GM18502 (cell line): ENCODE results near the gene LRATD1.
"Not testable (repeated sequence)": the region's sequence is repeated elsewhere in the genome, so short reads cannot be mapped to it uniquely, and the experiment has no call there.

Experiments used
- ATAC-seq: cut with Tn5 transposase; IDR thresholded peaks from one replicate; pipeline ENCODE4 v1.9.1; 2021; ENCODE audit warnings: mild to moderate bottlenecking; ENCODE audit not compliant: unreplicated experiment, poor library complexity

LRATD1 gene, protein sequence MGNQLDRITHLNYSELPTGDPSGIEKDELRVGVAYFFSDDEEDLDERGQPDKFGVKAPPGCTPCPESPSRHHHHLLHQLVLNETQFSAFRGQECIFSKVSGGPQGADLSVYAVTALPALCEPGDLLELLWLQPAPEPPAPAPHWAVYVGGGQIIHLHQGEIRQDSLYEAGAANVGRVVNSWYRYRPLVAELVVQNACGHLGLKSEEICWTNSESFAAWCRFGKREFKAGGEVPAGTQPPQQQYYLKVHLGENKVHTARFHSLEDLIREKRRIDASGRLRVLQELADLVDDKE

DNA sequence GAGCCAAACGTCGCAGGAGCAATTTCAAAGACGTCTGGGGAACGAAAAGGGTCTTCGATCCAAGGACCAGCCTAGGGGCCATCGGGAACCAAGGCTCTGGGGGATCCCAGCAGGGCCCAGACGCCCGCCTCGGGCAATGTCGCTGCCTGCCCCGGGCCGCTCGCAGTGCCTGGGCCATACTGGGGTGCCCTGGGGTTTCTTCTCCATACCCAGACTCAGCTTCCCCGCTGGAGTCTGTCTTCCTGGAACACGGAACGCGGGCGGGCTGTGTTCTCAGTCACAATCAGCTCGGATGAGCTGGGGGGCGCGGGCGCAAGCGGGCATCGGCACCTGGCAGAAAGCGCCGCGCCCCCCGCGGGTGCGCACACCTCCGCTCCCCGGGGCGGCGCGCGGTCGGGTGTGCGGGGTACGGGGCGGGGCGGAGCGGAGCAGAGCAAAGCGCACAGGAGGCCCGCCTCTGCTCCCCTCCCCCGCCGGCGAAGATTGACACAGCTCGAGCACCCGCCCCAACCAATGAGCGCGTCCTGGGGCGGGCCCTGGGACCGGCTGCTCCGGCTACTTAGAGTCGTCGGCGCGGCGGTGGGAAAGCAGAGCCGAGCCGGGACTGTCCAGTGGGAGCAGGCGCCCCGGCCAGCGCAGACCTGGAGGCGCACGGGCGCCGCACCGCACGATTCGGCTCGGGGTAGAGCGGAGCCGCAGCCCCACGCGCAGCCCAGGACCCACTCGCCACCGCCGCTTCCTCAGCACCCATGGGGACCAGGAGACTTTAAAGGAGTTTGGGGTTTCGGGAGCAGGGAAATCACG lies at the start of gene LRATD1:
Gene LRATD1, plus strand, starts transcription at position 585 of the 804 bp plus-strand sequence. CDS start 1,263 bp downstream, outside the sequence.
- ATAC-seq, result no peak

DNA sequence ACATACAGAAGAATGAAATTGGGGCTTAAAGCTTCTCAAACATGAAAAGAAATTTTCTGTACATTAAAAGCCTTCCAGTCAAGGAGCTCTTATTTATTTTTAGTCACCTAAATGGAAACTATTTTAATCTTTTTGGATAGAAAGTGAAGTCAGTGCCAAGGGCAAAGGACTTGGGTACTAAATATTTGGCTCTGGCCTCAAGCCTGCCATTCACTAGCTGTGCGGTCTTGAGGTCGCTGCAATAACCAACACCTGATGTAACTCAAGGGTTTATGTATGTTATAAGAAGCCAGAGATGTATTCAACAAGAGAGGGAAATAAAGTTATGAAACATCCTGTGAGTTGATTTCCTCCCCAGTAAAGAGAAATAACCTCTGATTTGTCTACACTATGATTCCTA lies 49.5 kb upstream of the LRATD1 start:
- no peak for ATAC-seq

DNA sequence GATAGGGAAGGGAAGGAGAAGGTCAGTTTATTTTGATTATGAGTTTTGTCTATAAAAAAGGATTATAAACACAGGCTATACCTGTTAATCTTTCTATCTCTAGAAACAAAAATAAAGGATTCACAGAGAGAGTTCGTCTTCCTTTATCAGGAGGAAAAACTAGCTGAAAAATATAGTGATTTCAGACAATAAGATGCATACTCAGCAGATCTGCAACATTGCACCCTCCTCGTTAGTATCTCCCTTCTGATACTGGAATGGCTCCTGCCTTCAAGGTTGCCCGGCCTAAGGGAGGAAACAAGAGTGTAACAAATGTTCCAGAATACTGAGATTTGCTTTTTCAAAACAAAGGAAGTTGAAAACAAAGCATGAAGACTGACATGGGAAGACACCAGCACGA lies 48.7 kb upstream of the LRATD1 start:
- ATAC-seq, result no peak

DNA sequence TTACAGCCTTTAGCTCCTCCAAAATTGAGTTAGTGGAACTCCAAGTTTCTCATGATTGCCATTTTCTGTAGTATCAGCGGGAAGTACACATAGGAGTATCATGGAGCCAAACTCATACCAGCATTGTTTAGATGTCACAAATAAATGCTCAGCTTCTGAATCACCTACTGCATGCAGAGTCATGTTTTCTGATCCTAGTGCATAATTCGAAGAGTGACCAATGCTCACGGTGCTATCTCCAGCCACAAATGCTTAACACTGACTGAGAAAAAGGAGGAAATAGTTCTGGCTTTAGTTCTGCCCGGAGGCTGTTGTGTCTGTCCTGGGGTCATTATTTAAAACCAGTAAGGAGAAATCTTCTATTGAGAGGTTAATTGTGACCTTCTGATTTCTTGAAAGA lies 45.4 kb upstream of the LRATD1 start:
- ATAC-seq, result no peak

DNA sequence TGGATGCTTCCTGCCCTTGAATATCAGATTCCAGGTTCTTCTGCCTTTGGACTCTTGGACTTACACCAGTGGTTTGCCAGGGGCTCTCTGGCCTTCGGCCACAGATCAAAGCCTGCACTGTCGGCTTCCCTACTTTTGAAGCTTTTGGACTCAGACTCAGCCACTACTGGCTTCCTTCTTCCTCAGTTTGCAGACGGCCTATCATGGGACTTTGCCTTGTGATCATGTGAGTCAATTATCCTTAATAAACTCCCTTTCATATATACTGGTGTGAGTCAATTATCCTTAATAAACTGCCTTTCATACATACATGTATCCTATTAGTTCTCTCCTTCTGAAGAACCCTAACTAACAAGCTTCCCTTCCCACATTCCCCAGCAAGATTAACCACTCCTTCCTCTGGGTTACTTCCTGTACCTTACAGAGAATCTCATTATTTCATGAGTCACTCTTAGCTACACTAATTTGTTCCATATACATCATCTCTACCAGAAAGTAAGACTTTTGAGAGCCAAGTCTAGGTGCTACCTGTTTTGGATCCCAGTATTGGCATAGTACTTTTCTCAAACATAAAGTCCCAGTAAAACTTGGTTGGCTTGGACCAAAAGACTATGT lies 31.3 kb upstream of the LRATD1 start:
- no peak for ATAC-seq

DNA sequence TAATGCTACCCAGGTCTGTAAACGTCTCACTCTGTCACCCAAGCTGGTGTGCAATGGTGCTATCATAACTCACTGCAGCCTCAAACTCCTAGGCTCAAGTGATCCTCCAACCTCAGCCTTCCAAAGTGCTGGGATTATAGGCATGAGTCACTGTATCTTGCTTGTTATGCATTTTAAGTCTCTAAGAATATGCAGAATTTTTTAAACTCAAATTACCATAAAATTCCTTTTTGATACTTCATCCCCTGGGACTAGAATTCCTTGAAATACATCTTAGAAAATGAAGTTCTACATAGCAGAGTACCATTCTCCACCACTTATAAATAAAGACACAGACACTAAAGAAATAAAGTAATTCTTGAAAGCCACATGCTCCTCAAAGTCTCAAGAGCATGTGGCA lies 30.2 kb upstream of the LRATD1 start:
- ATAC-seq, result no peak

DNA sequence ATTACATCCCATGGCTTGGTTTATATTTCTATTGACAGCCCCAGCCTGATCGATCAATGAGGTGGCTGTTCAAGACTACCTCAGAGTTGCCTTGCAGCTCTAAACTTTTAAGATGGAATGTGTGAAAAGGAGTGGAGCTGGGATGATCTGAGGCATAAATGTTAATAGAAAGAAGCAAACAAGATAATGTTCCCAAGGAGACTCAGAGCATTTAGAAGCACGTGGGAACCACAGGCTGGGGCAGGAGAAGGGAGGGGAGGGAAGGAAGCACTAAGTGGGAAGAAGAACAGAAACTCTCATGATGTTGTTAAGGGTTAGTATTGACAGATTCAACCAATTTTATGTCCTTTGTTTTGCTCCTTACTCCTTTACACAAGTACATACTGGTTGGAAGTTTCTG lies 28.8 kb upstream of the LRATD1 start:
- ATAC-seq, result no peak

DNA sequence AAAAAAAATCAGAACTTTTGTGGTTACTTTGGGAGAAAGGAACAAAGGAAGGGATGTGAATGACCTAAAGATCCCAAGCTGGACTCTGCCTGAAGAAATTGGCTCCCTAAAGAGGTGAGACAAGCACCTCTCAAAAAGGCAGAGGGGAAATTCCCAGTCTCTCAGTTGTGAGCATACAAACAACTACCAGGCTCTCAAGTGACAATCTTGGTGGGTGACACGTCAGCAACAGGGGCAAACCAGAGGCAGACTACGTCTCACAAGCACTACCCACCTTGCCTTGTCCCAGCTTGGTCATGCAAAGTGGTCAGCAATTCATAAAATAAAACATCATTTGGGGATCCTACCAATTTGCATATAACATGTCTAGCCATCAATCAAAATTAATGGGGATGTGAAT lies 24.3 kb upstream of the LRATD1 start:
- ATAC-seq, result no peak

DNA sequence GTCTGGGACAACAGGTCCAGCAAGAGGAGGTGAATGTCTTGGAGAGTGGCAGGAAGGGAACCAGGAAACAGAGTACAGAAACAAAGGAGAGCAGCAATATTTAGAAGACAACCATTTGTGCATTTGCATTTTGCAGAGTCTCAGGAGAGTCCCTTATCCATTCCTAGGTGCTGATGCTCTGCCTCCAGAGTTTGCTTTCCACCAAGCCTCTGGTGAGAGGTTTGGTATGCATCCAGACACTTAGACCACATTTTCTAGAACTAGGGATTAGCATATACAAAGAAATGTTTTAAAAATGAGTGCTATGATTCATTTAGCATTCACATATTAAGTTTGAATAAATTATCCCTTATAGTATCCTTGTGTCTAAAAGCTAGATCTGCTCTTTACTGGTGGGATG lies 18.5 kb upstream of the LRATD1 start:
- no peak for ATAC-seq

DNA sequence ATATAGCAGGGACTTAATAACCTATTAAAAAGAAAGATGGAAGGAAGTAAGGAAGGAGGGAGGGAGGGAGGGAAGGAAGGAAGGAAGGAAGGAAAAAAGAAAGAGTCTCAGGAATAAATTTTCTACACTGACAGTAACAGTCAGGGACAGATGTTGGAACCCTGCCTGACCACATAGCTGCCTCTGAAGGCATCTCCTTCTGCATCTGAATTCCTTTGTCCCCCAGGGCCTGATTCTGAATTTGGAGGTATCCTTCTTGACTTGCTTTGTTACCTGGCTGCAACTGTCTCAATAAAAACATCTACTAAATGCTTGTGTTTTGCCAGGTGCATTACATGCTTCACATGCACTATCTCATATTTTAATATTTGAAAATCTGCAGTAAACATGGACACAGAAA lies 17.4 kb upstream of the LRATD1 start:
- ATAC-seq, result no peak

DNA sequence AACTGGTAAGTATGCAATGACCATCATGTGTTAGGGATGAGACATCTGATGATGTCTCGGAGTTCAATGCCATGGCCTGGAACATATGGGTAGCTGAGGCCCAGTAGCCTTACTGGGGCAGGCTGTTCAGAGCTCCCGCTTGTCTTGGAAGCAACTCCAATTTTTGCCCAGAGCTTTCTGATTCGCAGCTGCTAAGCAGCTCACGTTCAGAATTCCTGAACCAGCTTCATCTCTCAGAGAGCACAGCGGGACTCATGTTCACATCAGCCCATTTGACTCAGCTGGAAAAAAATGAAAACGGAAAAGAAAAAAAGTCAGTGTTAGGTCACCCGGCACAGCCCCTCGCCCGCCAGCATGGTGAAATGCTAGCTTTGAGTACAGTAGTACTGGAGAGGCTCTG lies 16.8 kb upstream of the LRATD1 start:
- ATAC-seq, result no peak

DNA sequence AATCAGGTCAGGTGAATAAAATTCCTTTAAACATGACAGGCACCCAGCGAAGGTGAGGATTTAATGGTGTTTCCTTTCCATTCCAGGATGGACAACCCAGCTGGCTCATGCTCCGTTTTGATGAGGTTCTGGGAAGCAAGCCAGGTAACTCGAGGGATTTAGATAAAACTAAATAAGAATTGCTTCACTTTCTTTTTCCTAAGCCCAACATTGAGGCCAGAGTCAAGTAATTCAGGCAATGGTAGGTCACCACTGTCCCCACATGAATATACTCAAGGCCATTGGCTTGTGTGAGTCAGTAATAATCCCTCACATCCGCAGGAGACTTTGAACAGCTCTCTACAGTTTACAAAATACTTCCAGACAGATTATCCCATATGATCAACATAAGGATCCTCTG lies 16.2 kb upstream of the LRATD1 start:
- no peak for ATAC-seq

DNA sequence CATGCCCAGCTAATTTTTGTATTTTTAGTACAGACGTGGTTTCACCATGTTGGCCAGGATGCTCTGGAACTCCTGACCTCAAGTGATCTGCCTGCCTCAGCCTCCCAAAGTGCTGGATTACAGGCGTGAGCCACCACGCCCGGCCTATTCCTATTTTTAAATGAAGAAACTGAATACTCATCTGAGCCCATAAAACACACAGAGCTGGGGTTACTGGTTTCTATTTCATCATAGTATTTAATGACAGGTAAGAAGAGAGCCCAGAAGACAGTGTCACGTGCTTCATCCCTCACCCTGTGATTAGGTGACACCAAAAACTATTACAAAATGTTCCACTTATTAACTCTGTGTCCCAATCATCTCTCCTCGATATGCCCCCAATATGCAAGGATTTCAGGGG lies 15.6 kb upstream of the LRATD1 start:
- ATAC-seq, result no peak

DNA sequence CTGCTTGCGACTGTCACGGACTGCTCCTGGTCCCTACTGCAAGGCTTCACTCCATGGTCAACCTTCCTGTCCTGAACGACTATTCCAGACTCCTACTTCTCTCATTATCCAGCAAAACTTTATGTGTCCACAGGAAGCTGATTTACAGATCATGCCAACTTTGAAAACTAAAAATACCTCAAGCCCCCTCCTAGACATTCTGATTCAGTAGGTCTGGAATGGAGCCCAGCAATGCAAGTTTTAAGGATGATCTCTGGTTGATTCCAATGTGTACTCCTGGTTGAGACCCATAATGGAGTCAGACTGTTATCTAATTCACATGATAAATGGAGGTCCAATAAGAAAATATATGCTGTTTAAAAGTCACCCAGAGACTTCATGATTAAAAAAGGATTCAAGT lies 13.1 kb upstream of the LRATD1 start:
- ATAC-seq, result no peak

DNA sequence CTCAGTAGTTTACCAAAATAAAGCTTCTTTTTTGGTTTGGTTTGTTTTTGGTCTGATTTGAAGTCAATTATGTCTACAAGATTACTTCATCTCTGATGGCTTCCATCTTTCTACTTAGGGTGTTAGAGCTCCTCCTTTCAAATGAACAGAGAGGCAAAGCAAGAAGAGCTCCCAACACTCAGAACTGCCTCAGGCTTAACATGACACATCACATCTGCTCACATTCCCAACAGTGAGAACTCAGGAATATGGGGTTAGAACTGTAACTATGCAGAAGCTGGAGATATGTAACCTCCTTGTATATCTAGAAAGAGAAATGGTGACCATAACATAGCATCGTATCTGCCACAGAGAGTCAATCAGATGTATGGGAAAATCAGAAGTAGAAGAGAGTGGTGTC lies 11.4 kb upstream of the LRATD1 start:
- ATAC-seq, result no peak

DNA sequence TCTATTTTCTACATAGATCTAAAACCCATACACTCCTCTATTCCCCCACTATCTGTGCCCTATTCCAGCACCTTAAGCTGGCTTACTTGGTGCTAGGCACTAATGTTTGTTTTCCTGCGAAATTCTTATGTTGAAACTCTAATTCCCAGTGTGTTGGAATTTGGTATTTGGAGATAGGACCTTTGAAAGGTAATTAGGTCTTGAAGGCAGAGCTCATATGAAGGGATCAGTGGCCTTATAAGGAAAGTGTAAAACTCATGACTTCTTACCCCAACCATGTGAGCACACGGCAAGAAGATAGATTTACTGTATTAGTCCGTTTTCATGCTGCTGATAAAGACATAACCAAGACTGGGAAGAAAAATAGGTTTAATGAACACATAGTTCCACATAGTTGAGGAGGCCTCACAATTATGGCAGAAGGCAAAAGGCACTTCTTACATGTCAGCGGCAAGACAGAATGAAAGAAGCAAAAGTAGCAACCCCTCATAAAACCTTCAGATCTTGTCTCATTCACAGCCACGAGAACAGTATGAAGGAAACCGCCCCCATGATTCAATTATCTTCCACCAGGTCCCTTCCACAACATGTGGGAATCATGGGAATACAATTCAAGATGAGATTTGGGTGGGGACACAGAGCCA lies 10.5 kb upstream of the LRATD1 start:
- no peak for ATAC-seq

DNA sequence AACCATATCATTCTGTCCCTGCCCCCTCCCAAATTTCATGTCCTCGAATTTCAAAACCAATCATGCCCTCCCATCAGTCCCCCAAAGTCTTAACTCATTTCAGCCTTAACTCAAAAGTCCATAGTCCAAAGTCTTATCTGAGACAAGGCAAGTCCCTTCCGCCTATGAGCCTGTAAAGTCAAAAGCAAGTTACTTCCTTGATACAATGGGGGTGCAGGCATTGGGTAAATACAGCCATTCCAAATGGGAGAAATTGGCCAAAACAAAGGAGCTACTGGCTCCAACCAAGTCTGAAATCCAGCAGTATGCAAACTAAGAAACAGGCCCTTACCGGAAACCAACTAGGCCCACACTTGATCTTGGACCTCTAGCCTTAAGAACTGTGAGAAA lies 10.0 kb upstream of the LRATD1 start:
- ATAC-seq, result not testable (repeated sequence)

DNA sequence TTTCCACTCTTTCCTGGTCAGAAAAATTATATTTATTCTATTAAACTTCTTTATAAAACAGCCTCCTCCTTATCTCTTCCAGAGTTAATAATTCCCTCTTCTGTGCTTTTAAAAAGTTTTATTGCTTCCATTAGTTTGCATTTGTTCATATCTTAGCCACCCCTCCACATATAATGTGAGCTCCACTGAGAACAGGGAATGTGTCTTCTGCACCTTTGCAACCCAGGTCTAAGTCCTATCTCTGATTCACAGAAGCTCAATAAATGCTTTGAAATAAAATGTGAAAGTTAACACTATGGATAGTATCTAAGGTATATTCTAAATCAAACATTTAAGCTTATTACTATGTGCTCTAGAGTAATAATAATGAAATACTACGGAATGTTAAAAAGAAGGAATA lies 9.3 kb upstream of the LRATD1 start:
- ATAC-seq, result no peak

DNA sequence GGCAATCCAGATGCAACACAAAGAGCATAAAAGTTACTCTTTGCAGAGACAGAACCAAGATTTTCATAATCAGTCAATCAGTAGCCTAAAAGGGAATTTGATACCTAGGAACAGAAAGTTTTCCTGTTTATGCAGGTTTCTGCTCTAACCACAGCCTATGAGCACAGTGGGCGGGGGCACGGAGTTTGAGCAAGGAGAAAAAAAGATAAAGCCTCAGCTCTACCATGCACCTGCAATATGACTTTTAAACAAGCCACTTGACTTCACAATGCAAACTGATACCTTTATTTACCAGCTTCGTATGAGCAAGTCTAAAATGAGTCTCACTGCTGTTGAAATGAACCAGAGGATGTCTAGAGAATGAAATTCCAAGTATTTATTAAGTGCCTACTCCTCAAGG lies 5.6 kb upstream of the LRATD1 start:
- no peak for ATAC-seq

DNA sequence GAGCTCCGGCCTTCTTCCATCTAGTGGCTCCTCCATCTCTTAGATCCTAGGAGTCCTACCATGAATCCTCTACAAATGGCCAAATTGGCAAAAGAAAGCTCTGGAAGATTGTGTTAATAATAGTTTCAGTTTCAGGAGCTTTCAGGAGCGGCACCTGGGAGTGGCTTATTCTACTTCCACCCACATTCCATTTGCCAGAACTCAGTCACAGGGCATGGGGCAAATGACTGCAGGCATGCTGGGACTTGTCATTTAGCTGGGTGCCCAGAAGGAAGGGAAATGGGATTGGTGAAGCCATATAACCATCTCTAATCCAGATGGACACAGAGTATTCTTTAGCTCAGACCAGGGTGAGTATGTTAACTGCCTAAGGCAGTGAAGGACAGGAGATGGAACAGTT lies 3.6 kb upstream of the LRATD1 start:
- ATAC-seq, result no peak

DNA sequence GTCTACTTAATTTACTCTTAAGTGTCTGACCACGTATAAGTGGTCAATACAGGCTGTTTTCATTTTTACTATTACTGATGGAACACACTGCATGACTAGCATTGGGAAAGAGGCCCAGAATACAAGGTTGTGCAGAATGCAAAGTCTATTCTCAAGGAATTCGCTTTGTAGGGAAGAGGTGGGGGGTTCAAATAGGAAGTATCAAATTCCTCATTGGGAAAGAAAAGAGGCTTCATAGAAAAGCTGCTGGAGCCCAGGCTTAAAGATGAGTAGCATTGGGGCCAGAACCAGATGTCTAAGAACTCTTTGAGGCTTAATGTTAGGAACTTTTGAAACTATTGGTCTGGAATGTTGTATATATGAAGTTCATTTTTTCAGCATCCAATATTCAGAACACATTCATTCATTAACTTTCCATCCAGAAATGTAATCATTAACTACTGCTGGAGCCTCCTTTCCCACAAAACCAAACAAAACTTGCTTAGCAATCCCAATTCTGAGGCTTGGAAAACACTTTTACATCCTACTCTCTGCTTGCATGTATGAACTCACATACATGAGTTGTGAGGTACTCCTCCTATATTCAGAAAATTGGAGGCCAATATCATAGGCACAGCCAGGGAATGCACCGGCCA lies 994 bp upstream of the LRATD1 start:
- no peak for ATAC-seq
